Medulla oblongata (tissue), 1 donor: ENCODE results near the gene CD300LB.
"Not testable (repeated sequence)": the region's sequence is repeated elsewhere in the genome, so short reads cannot be mapped to it uniquely, and the experiment has no call there.

Experiments
- DNase-seq: peaks from one replicate; pipeline ENCODE4 v3.0.0-alpha.2; 2015; ENCODE audit errors: extremely low spot score

The CD300LB gene

GRCh38 chr17:74525781-74526288 lies 5.4 kb downstream of the CD300LB start:
- DNase-seq, result no peak

GRCh38 chr17:74525465-74525725 lies 5.9 kb downstream of the CD300LB start:
- no peak for DNase-seq

- no peak for DNase-seq
Observed at GRCh38 chr17:74524653-74525464, 6.4 kb downstream of the CD300LB start.

GRCh38 chr17:74523308-74523707 lies 8.0 kb downstream of the CD300LB start:
- DNase-seq, result no peak

- no peak for DNase-seq
Observed at GRCh38 chr17:74522381-74523105, 8.7 kb downstream of the CD300LB start.

GRCh38 chr17:74521701-74522201 lies 9.5 kb downstream of the CD300LB start:
- peak; percentile 60 for DNase-seq

GRCh38 chr17:74520790-74521480 lies 10.3 kb downstream of the CD300LB start:
- peak; percentile 40 for DNase-seq

- peak; percentile 63 for DNase-seq
Observed at GRCh38 chr17:74520016-74520434, 11.2 kb downstream of the CD300LB start.

GRCh38 chr17:74518413-74518981 lies 12.8 kb downstream of the CD300LB start:
- not testable (repeated sequence) for DNase-seq

- DNase-seq, result no peak
Observed at GRCh38 chr17:74516561-74517328, 14.5 kb downstream of the CD300LB start.

GRCh38 chr17:74515941-74516340 lies 15.3 kb downstream of the CD300LB start:
- no peak for DNase-seq

GRCh38 chr17:74514632-74515334 lies 16.5 kb downstream of the CD300LB start:
- no peak for DNase-seq

GRCh38 chr17:74513987-74514631 lies 17.2 kb downstream of the CD300LB start:
- DNase-seq, result peak; percentile 56

- DNase-seq, result peak; percentile 57
Observed at GRCh38 chr17:74512624-74513091, 18.6 kb downstream of the CD300LB start.

GRCh38 chr17:74512036-74512435 lies 19.2 kb downstream of the CD300LB start:
- no peak for DNase-seq

GRCh38 chr17:74508156-74508555 lies 23.1 kb downstream of the CD300LB start:
- DNase-seq, result no peak

GRCh38 chr17:74503949-74504348 lies 27.3 kb downstream of the CD300LB start:
- not testable (repeated sequence) for DNase-seq

GRCh38 chr17:74502861-74503260 lies 28.4 kb downstream of the CD300LB start:
- DNase-seq, result no peak

GRCh38 chr17:74499992-74500391 lies 31.3 kb downstream of the CD300LB start:
- no peak for DNase-seq

GRCh38 chr17:74497471-74497870 lies 33.8 kb downstream of the CD300LB start:
- no peak for DNase-seq
